GM21619 (cell line): ENCODE data around the gene TNFRSF11A.

Source experiments
- ATAC-seq: cut with Tn5 transposase; IDR thresholded peaks from one replicate; pipeline ENCODE4 v1.9.1; 2021; ENCODE audit not compliant: unreplicated experiment

TNFRSF11A gene

GRCh38 chr18:62324917-62325805, at the start of gene TNFRSF11A:
Gene TNFRSF11A, plus strand, starts transcription at chr18:62325310. Its CDS starts 43 bp downstream, at chr18:62325353.
- peak; percentile 62 for ATAC-seq

- ATAC-seq = no peak
Observed at GRCh38 chr18:62277045-62277444, 48.1 kb upstream of the TNFRSF11A start.

GRCh38 chr18:62279561-62279960, 45.5 kb upstream of the TNFRSF11A start:
- no peak for ATAC-seq

GRCh38 chr18:62280058-62280457, 45.1 kb upstream of the TNFRSF11A start:
- ATAC-seq = no peak

GRCh38 chr18:62280786-62281185, 44.3 kb upstream of the TNFRSF11A start:
- no peak for ATAC-seq

GRCh38 chr18:62281684-62282083, 43.4 kb upstream of the TNFRSF11A start:
- ATAC-seq = no peak

- no peak for ATAC-seq
Observed at GRCh38 chr18:62282188-62282629, 42.9 kb upstream of the TNFRSF11A start.

GRCh38 chr18:62284637-62285036, 40.5 kb upstream of the TNFRSF11A start:
- no peak for ATAC-seq

GRCh38 chr18:62285281-62285680, 39.8 kb upstream of the TNFRSF11A start:
- no peak for ATAC-seq

GRCh38 chr18:62287781-62288664, 37.1 kb upstream of the TNFRSF11A start:
- peak; percentile 44 for ATAC-seq

GRCh38 chr18:62288665-62289008, 36.5 kb upstream of the TNFRSF11A start:
- peak; percentile 47 for ATAC-seq

- ATAC-seq = peak; percentile 66
Observed at GRCh38 chr18:62289047-62289446, 36.1 kb upstream of the TNFRSF11A start.

GRCh38 chr18:62294073-62294472, 31.0 kb upstream of the TNFRSF11A start:
- ATAC-seq = no peak

GRCh38 chr18:62300359-62300963, 24.6 kb upstream of the TNFRSF11A start:
- ATAC-seq = no peak

GRCh38 chr18:62301322-62301721, 23.8 kb upstream of the TNFRSF11A start:
- no peak for ATAC-seq

- peak; percentile 76 for ATAC-seq
Observed at GRCh38 chr18:62312851-62313250, 12.3 kb upstream of the TNFRSF11A start.

GRCh38 chr18:62318228-62319180, 6.6 kb upstream of the TNFRSF11A start:
- ATAC-seq = no peak

- ATAC-seq = no peak
Observed at GRCh38 chr18:62321201-62321600, 3.9 kb upstream of the TNFRSF11A start.

GRCh38 chr18:62323483-62324180, 1.5 kb upstream of the TNFRSF11A start:
- no peak for ATAC-seq
